OCI-LY3 (cell line): ENCODE measurements around the gene RAB31.

Source experiments
- H2AFZ ChIP-seq: fragments of 200-600, 300-600 bp; shearing (Covaris generic); 2 replicates; pipeline ENCODE4 v1.6.0; 2014; ENCODE audit warnings: antibody characterized with exemption, low read depth, low read length
- H3K27ac ChIP-seq: fragments of 200-600, 300-600 bp; sonication (generic); 2 replicates; pipeline ENCODE4 v1.5.1; 2014; ENCODE audit warnings: mild to moderate bottlenecking, low read length, moderate library complexity, mixed read lengths
- H3K27me3 ChIP-seq: fragments of 200-600, 300-600 bp; sonication (generic); 2 replicates; pipeline ENCODE4 v1.6.1; 2014; ENCODE audit warnings: low read depth, low read length, mixed read lengths
- H3K36me3 ChIP-seq: fragments of 200-600, 300-600 bp; sonication (generic); replicated peaks from 2 replicates; pipeline ENCODE3; 2014; ENCODE audit warnings: low read depth, low read length, mixed read lengths
- H3K4me1 ChIP-seq: fragments of 300-600, 200-600 bp; sonication (generic); 2 replicates; pipeline ENCODE4 v1.6.1; 2014; ENCODE audit warnings: low read length, mixed read lengths
- H3K4me2 ChIP-seq: fragments of 200-600, 300-600 bp; sonication (generic); 2 replicates; pipeline ENCODE4 v1.6.1; 2014; ENCODE audit warnings: low read length, mixed read lengths
- H3K4me3 ChIP-seq: fragments of 300-600, 200-600 bp; sonication (generic); 2 replicates; pipeline ENCODE4 v1.5.1; 2014; ENCODE audit warnings: antibody characterized with exemption, mild to moderate bottlenecking, low read length, moderate library complexity
- H3K79me2 ChIP-seq: fragments of 300-600, 200-600 bp; shearing (Covaris generic); 2 replicates; pipeline ENCODE4 v1.6.1; 2014; ENCODE audit warnings: mild to moderate bottlenecking, low read length, mixed read lengths
- H3K9ac ChIP-seq: fragments of 300-600, 200-600 bp; shearing (Covaris generic); 2 replicates; pipeline ENCODE4 v1.6.0; 2014; ENCODE audit warnings: mild to moderate bottlenecking, low read length, moderate library complexity
- H3K9me3 ChIP-seq: fragments of 200-600, 300-600 bp; shearing (Covaris generic); 2 replicates; pipeline ENCODE4 v1.6.1; 2014; ENCODE audit warnings: low read length, mixed read lengths; ENCODE audit not compliant: insufficient read depth
- H4K20me1 ChIP-seq: fragments of 200-600, 300-600 bp; sonication (generic); 2 replicates; pipeline ENCODE4 v1.6.1; 2016; ENCODE audit warnings: low read length, mixed read lengths; ENCODE audit not compliant: insufficient read depth
- EZH2phosphoT487 ChIP-seq: fragments of 200-600 bp; shearing (Covaris generic); IDR thresholded peaks from 2 replicates; pipeline ENCODE4 v1.6.1; 2018; ENCODE audit warnings: antibody characterized with exemption, mixed run types, low read depth
- TF ChIP-seq, protein P1 (sequence below): fragments of 200-600, 300-600 bp; sonication (generic); IDR thresholded peaks from 2 replicates; pipeline ENCODE4 v1.5.1; 2014; ENCODE audit warnings: antibody characterized with exemption, low read length, low read depth

Gene RAB31

DNA sequence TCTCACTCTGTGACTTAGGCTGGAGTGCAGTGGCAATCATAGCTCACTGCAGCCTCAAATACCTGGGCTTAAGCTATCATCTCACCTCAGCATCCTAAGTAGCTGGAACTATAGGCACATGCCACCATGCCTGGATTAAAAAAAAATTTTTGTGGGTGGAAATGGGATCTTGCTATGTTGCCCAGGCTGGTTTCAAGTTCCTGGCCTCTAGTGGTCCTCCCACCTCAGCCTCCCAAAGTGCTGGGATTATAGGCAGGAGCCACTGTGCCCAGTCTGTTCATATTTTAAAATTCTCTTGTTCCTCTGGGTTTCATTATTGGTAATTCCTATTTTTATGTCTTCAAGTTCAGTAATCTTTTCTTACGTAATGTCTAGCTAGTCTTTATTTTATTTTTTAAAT, 25.5 kb upstream of the RAB31 start:
- Histone ChIP-seq H3K9ac (no peak overlapping the region), H3K4me3 (no peak overlapping the region), H3K4me2 (no peak overlapping the region), H2AFZ (no peak overlapping the region), H3K27ac (no peak overlapping the region), H3K27me3 (no peaks in the 10 kb centered on the region), H4K20me1 (no peaks in the 10 kb centered on the region), H3K79me2 (no peaks in the 10 kb centered on the region), H3K9me3 (no peaks in the 10 kb centered on the region), H3K36me3 (no peaks in the 10 kb centered on the region), H3K4me1 (peaks cover 5% of the 10 kb centered on the region; the same call in 1 of the 2 replicates)
- TF ChIP-seq, protein P1, sequence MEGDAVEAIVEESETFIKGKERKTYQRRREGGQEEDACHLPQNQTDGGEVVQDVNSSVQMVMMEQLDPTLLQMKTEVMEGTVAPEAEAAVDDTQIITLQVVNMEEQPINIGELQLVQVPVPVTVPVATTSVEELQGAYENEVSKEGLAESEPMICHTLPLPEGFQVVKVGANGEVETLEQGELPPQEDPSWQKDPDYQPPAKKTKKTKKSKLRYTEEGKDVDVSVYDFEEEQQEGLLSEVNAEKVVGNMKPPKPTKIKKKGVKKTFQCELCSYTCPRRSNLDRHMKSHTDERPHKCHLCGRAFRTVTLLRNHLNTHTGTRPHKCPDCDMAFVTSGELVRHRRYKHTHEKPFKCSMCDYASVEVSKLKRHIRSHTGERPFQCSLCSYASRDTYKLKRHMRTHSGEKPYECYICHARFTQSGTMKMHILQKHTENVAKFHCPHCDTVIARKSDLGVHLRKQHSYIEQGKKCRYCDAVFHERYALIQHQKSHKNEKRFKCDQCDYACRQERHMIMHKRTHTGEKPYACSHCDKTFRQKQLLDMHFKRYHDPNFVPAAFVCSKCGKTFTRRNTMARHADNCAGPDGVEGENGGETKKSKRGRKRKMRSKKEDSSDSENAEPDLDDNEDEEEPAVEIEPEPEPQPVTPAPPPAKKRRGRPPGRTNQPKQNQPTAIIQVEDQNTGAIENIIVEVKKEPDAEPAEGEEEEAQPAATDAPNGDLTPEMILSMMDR: no peak
- no peak for TF ChIP-seq EZH2phosphoT487

DNA sequence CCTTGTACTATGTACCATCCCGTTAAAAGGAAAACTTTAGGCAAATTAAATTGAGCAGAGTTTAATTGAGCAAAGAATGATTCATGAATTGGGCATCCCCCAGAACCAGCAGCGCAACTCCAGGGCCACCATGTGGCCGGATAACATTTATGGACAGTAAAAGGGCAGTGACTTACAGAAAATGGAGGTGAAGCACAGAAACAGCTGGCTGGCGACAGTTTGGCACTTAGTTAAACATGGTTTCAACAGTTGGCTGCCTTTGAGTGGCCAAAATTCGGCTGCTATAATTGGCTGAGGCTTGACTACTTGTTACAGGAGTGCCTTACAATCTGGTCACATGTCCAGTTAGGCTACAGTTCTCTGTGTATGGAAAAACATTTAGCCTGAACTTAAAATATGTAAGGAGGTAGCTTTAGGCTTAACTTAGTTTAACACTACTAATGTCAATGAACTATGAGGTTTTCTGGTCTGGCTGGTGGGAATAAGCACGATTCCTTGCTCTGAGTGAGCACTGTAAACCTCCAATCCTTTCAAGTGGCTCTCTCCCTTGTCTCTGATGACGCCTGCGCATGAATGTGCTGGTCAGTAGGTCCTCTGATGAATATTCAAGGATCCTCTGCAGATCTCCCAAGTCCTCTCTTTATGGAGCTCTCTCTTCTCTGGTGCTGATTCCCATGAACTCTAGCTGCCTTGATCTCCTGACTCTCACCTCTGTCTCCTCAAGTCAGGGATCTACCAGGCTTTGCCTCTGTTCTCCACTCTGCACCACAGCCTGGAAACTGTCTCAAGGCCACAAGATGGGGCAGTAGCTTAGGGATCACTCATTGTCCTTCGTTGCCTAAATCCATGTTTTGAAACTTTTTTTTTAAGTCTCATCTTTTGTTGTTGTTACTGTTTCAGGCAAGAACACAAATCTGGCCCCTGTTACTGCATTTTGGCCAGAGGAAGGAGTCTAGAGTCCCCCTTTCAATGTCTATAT, 24.4 kb upstream of the RAB31 start:
- H4K20me1 ChIP-seq: no peaks in the 10 kb centered on the region
- H3K4me2 ChIP-seq: peak overlapping the region; percentile 30; the same call in 1 of the 2 replicates
- H3K36me3 ChIP-seq: no peaks in the 10 kb centered on the region
- TF ChIP-seq, protein P1: peak; percentile 43
- TF ChIP-seq EZH2phosphoT487: no peak
- peak overlapping the region; percentile 31; the same call in 1 of the 2 replicates for H2AFZ ChIP-seq
- H3K27ac ChIP-seq: no peak overlapping the region
- no peaks in the 10 kb centered on the region for H3K79me2 ChIP-seq
- peaks cover 5% of the 10 kb centered on the region; the same call in 1 of the 2 replicates for H3K4me1 ChIP-seq
- no peak overlapping the region for H3K4me3 ChIP-seq
- no peaks in the 10 kb centered on the region for H3K27me3 ChIP-seq
- no peaks in the 10 kb centered on the region for H3K9me3 ChIP-seq
- H3K9ac ChIP-seq: no peak overlapping the region

DNA sequence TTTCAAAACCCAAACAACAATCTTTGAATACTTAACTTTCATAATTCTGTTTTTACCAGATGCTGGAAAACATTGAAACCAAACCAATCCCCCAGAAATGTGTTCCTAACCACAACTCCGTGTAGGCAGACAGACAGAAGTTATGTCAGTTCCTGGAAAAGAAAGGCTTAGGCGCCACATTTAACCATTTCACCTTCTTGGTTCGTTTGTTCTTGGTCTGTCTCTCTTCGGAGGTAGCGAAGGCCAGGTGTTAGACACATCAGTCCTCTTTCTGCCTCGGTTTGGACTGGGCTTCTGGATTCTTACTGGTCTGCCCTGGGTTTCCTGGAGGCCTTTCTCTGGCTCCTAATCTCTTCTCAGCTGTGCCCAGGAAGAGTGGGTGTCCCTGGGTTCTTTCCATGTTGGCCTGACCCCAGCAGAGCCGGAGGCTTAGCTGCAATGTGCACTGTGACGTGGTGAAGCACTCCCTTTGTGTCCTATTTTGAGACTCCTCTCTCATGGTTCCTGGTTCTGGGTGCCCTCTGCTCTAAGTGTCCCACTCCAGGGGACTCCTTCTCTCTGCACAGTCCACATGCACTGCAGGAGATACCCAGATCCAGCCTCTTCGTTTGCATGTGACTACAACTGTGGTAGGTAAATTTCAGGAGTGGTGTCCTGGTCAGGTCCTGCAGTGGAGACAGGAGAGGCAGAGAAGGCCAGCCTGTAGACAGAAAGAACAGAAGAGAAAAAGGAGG, 23.1 kb upstream of the RAB31 start:
- Histone ChIP-seq H3K27me3 (no peaks in the 10 kb centered on the region), H3K4me1 (peaks cover 5% of the 10 kb centered on the region; the same call in 1 of the 2 replicates), H3K79me2 (no peaks in the 10 kb centered on the region), H4K20me1 (no peaks in the 10 kb centered on the region), H3K9me3 (no peaks in the 10 kb centered on the region), H3K4me2 (no peak overlapping the region), H3K36me3 (no peaks in the 10 kb centered on the region), H3K9ac (no peak overlapping the region), H2AFZ (no peak overlapping the region), H3K27ac (no peak overlapping the region), H3K4me3 (no peak overlapping the region)
- TF ChIP-seq, protein P1: no peak
- TF ChIP-seq EZH2phosphoT487: no peak

DNA sequence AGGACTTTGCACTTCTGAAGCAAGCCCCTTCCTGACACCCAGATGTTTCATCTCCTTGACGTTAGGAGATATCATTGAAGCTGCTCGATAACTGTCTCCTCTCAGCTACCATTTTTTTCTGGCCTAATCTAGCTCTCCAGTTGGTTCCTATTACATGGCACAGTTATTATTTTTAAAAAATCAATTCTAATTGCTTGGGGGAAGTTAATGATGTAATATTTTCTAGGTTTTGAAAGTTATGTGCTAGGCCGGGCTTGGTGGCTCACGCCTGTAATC, 22.5 kb upstream of the RAB31 start:
- Histone ChIP-seq H3K4me2 (no peak overlapping the region), H3K9me3 (no peaks in the 10 kb centered on the region), H3K9ac (no peak overlapping the region), H3K79me2 (no peaks in the 10 kb centered on the region), H3K27ac (no peak overlapping the region), H4K20me1 (no peaks in the 10 kb centered on the region), H3K27me3 (no peaks in the 10 kb centered on the region), H3K4me1 (peaks cover 5% of the 10 kb centered on the region), H3K36me3 (no peaks in the 10 kb centered on the region), H2AFZ (no peak overlapping the region), H3K4me3 (no peak overlapping the region)
- TF ChIP-seq EZH2phosphoT487: no peak
- TF ChIP-seq, protein P1: no peak
